Measurements from ENCODE around the gene ST3GAL3. TPM values are rescaled to one million over a fixed set of nuclear protein-coding genes. Genes with fewer than 3 reads are reported as not detected.

ST3GAL3 gene
- total RNA-seq, 1 experiment from 2014 or later = 26.0 TPM

DNA sequence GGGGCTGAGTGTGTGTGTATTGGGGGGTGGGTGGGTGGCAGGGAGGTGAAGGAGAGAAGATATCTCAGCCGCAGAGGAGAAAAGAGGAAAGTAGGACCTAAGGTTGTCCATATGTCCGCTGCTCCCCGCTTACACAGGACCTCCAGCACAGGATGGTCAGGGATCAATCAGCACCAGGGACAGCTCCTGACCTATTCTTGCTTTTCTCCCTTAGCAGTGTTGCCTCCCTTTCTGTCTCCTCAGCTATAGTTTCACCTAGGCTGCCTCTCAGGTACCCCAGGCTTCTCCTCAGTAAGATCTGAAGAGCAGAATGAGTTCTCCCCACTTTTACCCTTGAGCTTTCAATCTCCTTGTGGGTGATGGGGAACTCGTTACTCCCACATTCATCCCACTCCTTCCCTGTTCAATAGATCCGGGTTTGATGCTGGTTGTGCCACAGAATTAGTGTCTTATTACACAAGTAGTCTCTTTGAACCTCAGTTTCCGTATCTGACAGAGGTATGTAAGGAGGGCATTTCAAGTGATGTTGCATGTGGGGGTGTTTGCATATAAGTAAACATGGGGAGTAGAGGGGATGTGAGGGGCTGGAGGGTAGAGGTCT lies 261.1 kb downstream of the ST3GAL3 start:
- Histone ChIP-seq H3K36me3 (ENCODE audit: control insufficient read depth, insufficient read depth, low read length) (peaks cover 9% of the 10 kb centered on the region; the same call in 1 of the 2 replicates), H3K4me3 (ENCODE audit: low read depth in 2 of 2, low read length in 2 of 2) (no peak overlapping the region), H3K4me1 (ENCODE audit: control insufficient read depth, insufficient read depth, low read length) (peaks cover 11% of the 10 kb centered on the region), H3K9me3 (ENCODE audit: control insufficient read depth, insufficient read depth, low read depth, low read length) (no peaks in the 10 kb centered on the region), H3K27me3 (ENCODE audit: control insufficient read depth, insufficient read depth, low read length) (no peaks in the 10 kb centered on the region), H3K27ac (ENCODE audit: low read length) (no peak overlapping the region)
- in situ Hi-C loops (cut with HindIII; ENCODE audit: low pct_unique_long_range_greater_than_20kb, low sequenced_read_pairs) = no loop called here
- ATAC-seq = no peak
- TF ChIP-seq, protein P1, sequence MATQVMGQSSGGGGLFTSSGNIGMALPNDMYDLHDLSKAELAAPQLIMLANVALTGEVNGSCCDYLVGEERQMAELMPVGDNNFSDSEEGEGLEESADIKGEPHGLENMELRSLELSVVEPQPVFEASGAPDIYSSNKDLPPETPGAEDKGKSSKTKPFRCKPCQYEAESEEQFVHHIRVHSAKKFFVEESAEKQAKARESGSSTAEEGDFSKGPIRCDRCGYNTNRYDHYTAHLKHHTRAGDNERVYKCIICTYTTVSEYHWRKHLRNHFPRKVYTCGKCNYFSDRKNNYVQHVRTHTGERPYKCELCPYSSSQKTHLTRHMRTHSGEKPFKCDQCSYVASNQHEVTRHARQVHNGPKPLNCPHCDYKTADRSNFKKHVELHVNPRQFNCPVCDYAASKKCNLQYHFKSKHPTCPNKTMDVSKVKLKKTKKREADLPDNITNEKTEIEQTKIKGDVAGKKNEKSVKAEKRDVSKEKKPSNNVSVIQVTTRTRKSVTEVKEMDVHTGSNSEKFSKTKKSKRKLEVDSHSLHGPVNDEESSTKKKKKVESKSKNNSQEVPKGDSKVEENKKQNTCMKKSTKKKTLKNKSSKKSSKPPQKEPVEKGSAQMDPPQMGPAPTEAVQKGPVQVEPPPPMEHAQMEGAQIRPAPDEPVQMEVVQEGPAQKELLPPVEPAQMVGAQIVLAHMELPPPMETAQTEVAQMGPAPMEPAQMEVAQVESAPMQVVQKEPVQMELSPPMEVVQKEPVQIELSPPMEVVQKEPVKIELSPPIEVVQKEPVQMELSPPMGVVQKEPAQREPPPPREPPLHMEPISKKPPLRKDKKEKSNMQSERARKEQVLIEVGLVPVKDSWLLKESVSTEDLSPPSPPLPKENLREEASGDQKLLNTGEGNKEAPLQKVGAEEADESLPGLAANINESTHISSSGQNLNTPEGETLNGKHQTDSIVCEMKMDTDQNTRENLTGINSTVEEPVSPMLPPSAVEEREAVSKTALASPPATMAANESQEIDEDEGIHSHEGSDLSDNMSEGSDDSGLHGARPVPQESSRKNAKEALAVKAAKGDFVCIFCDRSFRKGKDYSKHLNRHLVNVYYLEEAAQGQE (IDR thresholded peaks at IDR 0.05; ENCODE audit: insufficient read depth in 1 of 2, low read depth in 2 of 2, low read length in 1 of 2) = peak; percentile 95
- no peak for TF ChIP-seq TCF7L2 (IDR thresholded peaks at IDR 0.05; ENCODE audit: low read depth, low read length)
- no peak for DNase-seq (ENCODE audit: low read depth, low spot score)
- no TSS peak for BruUV-seq (replicated peaks)
- ChIA-PET POLR2A (no interaction called here), CTCF (no interaction called here)
- intact Hi-C loops (cut with micrococcal nuclease; ENCODE audit: unreplicated experiment) = no loop called here

DNA sequence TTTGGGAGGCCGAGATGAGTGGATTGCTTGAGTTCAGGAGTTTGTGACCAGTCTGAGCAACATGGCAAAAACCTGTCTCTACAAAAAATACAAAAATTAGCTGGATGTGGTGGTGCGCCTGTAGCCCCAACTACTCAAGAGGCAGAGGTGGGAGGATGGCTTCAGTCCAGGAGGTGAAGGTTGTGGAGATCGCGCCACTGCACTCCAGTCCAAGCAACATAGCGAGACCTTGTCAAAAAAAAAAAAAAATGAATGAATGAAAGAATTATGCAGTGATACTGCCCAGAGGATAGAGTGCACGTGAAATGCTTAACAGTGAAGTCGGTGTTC lies 262.0 kb downstream of the ST3GAL3 start:
- no peaks in the 10 kb centered on the region for H3K27me3 ChIP-seq (ENCODE audit: control insufficient read depth, insufficient read depth, low read length)
- TF ChIP-seq SIN3A (IDR thresholded peaks at IDR 0.05; ENCODE audit: borderline replicate concordance, insufficient read depth, low read depth, low read length) (no peak), CTCF (IDR thresholded peaks at IDR 0.05) (no peak), TCF7L2 (IDR thresholded peaks at IDR 0.05; ENCODE audit: low read depth, low read length) (no peak)
- TF ChIP-seq, protein P1 (IDR thresholded peaks at IDR 0.05; ENCODE audit: insufficient read depth in 1 of 2, low read depth in 2 of 2, low read length in 1 of 2) = no peak
- ATAC-seq (peak; percentile 3; the same call in 1 of the 2 replicates), DNase-seq (ENCODE audit: low read depth, low spot score) (no peak)
- H3K36me3 ChIP-seq (ENCODE audit: control insufficient read depth, insufficient read depth, low read length) = peaks cover 9% of the 10 kb centered on the region; the same call in 1 of the 2 replicates
- H3K27ac ChIP-seq (ENCODE audit: low read length) = peak overlapping the region; percentile 48; the same call in 1 of the 2 replicates
- no TSS peak for BruUV-seq (replicated peaks)
- ChIA-PET POLR2A (no interaction called here), CTCF (interaction anchor here (0.7 kb wide), 1 partner anchor 146 kb away, joined by 4 read pairs; no protein-coding TSS in a partner anchor)
- H3K4me3 ChIP-seq (ENCODE audit: low read depth in 2 of 2, low read length in 2 of 2) = peak overlapping the region; percentile 99 to 100
- intact Hi-C loops (cut with micrococcal nuclease; ENCODE audit: unreplicated experiment) = no loop called here
- in situ Hi-C loops (cut with HindIII; ENCODE audit: low pct_unique_long_range_greater_than_20kb, low sequenced_read_pairs) = no loop called here
- no peaks in the 10 kb centered on the region for H3K9me3 ChIP-seq (ENCODE audit: control insufficient read depth, insufficient read depth, low read depth, low read length)
- peaks cover 18% of the 10 kb centered on the region for H3K4me1 ChIP-seq (ENCODE audit: control insufficient read depth, insufficient read depth, low read length)
